IMR-90 (cell line): ENCODE measurements around the gene SORBS1. TPM values are rescaled to one million over a fixed set of nuclear protein-coding genes. Genes with fewer than 3 reads are reported as not detected.

ENCODE experiments used
- ATAC-seq: fragments of 200-7000 bp; cut with Tn5 transposase; 2 replicates; pipeline ENCODE4 v1.9.1; 2020; ENCODE audit warnings: low read depth, mild to moderate bottlenecking, moderate library complexity
- BruUV-seq: library from RNA; stranded (reverse); fragments of 400-500 nt; replicated peaks from 2 replicates; lab custom pipeline; 2021; lab: Mats Ljungman, UMichigan
- CTCF ChIA-PET: fragments of 300-600 bp; formaldehyde crosslinking; extraction: SDS; loops from one replicate; lab custom pipeline; 2021; ENCODE audit warnings: antibody characterized with exemption; lab: Yijun Ruan, JAX
- POLR2A ChIA-PET: fragments of 300-600 bp; sonication (Branson Sonifier 250); formaldehyde crosslinking; loops from one replicate; lab custom pipeline; 2022; ENCODE audit warnings: antibody characterized with exemption; ENCODE audit not compliant: unreplicated experiment; lab: Charles Lee
- DNase-seq: peaks from one replicate; pipeline ENCODE4 v3.0.0; 2013
- H2AFZ ChIP-seq: replicated peaks from 2 replicates; pipeline ENCODE3; 2013; ENCODE audit warnings: low read length, mild to moderate bottlenecking; ENCODE audit not compliant: poor library complexity
- H2AK5ac ChIP-seq: 2 replicates; pipeline ENCODE4 v1.6.1; 2013; ENCODE audit warnings: low read depth, low read length, inconsistent platforms
- H2AK9ac ChIP-seq: replicated peaks from 2 replicates; pipeline ENCODE3; 2013; ENCODE audit warnings: mild to moderate bottlenecking, low read depth, low read length, moderate library complexity; ENCODE audit not compliant: poor library complexity
- H2BK120ac ChIP-seq: 2 replicates; pipeline ENCODE4 v1.6.1; 2013; ENCODE audit warnings: low read depth, low read length, inconsistent platforms
- H2BK15ac ChIP-seq: 3 replicates; pipeline ENCODE4 v1.6.1; 2013; ENCODE audit warnings: low read depth, low read length, inconsistent platforms
- H2BK20ac ChIP-seq: 2 replicates; pipeline ENCODE4 v1.6.1; 2013; ENCODE audit warnings: low read depth, mild to moderate bottlenecking, inconsistent platforms, low read length, moderate library complexity
- H2BK5ac ChIP-seq: 2 replicates; pipeline ENCODE4 v1.6.1; 2013; ENCODE audit warnings: mild to moderate bottlenecking, low read depth, low read length, inconsistent platforms; ENCODE audit not compliant: poor library complexity, severe bottlenecking
- H3K14ac ChIP-seq: replicated peaks from 2 replicates; pipeline ENCODE4 v1.6.1; 2013; ENCODE audit warnings: low read depth, low read length, inconsistent platforms
- H3K18ac ChIP-seq: 2 replicates; pipeline ENCODE4 v1.6.1; 2013; ENCODE audit warnings: low read depth, low read length, control low read depth
- H3K23ac ChIP-seq: 2 replicates; pipeline ENCODE4 v1.6.1; 2013; ENCODE audit warnings: low read depth, low read length, inconsistent platforms
- H3K27ac ChIP-seq: 2 replicates; pipeline ENCODE4 v1.5.1; 2013; ENCODE audit warnings: mild to moderate bottlenecking, control low read depth, low read length; ENCODE audit not compliant: insufficient read depth
- H3K27me3 ChIP-seq: 2 replicates; pipeline ENCODE4 v1.6.1; 2013; ENCODE audit warnings: low read length; ENCODE audit not compliant: control insufficient read depth, insufficient read depth
- H3K36me3 ChIP-seq: 2 replicates; pipeline ENCODE4 v1.6.1; 2013; ENCODE audit warnings: low read length, mixed read lengths; ENCODE audit not compliant: control insufficient read depth, insufficient read depth
- H3K4ac ChIP-seq: 2 replicates; pipeline ENCODE4 v1.6.1; 2013; ENCODE audit warnings: low read depth, low read length, inconsistent platforms
- H3K4me1 ChIP-seq: 2 replicates; pipeline ENCODE4 v1.6.1; 2013; ENCODE audit warnings: low read length, mixed read lengths; ENCODE audit not compliant: control insufficient read depth, insufficient read depth
- H3K4me2 ChIP-seq: 2 replicates; pipeline ENCODE4 v1.6.1; 2013; ENCODE audit warnings: low read depth, mild to moderate bottlenecking, control low read depth, low read length, moderate library complexity
- H3K4me3 ChIP-seq: 2 replicates; pipeline ENCODE4 v1.5.1; 2013; ENCODE audit warnings: low read depth, mild to moderate bottlenecking, control low read depth, low read length, moderate library complexity; ENCODE audit not compliant: insufficient read depth
- H3K56ac ChIP-seq: 2 replicates; pipeline ENCODE4 v1.6.1; 2013; ENCODE audit warnings: low read length, inconsistent platforms; ENCODE audit not compliant: insufficient read depth; ENCODE audit errors: extremely low read depth
- H3K79me1 ChIP-seq, 2 experiments: 2 replicates each; pipeline ENCODE4 v1.6.1; 2013; ENCODE audit warnings: low read length in 2 of 2, inconsistent platforms in 1 of 2, low read depth in 1 of 2
- H3K9ac ChIP-seq: 2 replicates; pipeline ENCODE4 v1.6.1; 2013; ENCODE audit warnings: low read depth, low read length, control low read depth
- H3K9me1 ChIP-seq: 2 replicates; pipeline ENCODE4 v1.6.1; 2013; ENCODE audit warnings: low read length, inconsistent platforms; ENCODE audit not compliant: insufficient read depth
- H3K9me3 ChIP-seq: 2 replicates; pipeline ENCODE4 v1.6.1; 2013; ENCODE audit warnings: low read length; ENCODE audit not compliant: control insufficient read depth, insufficient read depth
- H4K20me1 ChIP-seq: 2 replicates; pipeline ENCODE4 v1.6.1; 2013; ENCODE audit warnings: low read length, inconsistent platforms; ENCODE audit not compliant: insufficient read depth
- H4K5ac ChIP-seq: 2 replicates; pipeline ENCODE4 v1.6.1; 2013; ENCODE audit warnings: mild to moderate bottlenecking, low read depth, low read length, control low read depth
- H4K8ac ChIP-seq, 2 experiments: 2 replicates each; pipeline ENCODE4 v1.6.1; 2013; ENCODE audit warnings: low read depth in 2 of 2, low read length in 2 of 2, control low read depth in 1 of 2, inconsistent platforms in 1 of 2
- H4K91ac ChIP-seq: 2 replicates; pipeline ENCODE4 v1.6.1; 2013; ENCODE audit warnings: low read depth, low read length, inconsistent platforms; ENCODE audit not compliant: insufficient read depth
- BHLHE40 ChIP-seq: fragments of 150-350 bp; IDR thresholded peaks from 2 replicates; pipeline ENCODE4 v1.6.1; 2016; ENCODE audit warnings: mild to moderate bottlenecking, low read depth, low read length
- CEBPB ChIP-seq: IDR thresholded peaks from 2 replicates; pipeline ENCODE4 v1.6.1; 2012; ENCODE audit warnings: low read depth, low read length, improper control_type of control experiment
- MXI1 ChIP-seq: IDR thresholded peaks from 2 replicates; pipeline ENCODE4 v1.6.1; 2012; ENCODE audit warnings: low read depth, mild to moderate bottlenecking, low read length, moderate library complexity, borderline replicate concordance
- RFX5 ChIP-seq: IDR thresholded peaks from 2 replicates; pipeline ENCODE4 v1.8.0; 2012; ENCODE audit warnings: low read depth, mild to moderate bottlenecking, low read length, moderate library complexity
- SMC3 ChIP-seq: fragments of 150-350 bp; IDR thresholded peaks from 2 replicates; pipeline ENCODE4 v1.6.1; 2016; ENCODE audit warnings: low read depth, mild to moderate bottlenecking, antibody characterized with exemption, low read length, moderate library complexity
- USF2 ChIP-seq: fragments of 150-350 bp; IDR thresholded peaks from 2 replicates; pipeline ENCODE4 v1.6.1; 2017; ENCODE audit warnings: mild to moderate bottlenecking, antibody characterized with exemption, low read length, low read depth
- WGBS, 2 experiments: methylation state at CpG; one replicate each; pipeline versions ENCODE4 v1.1.5 to v1.1.7; 2013; ENCODE audit warnings: missing lambda C conversion rate in 2 of 2; ENCODE audit not compliant: insufficient read length in 1 of 2; ENCODE audit errors: extremely low coverage in 2 of 2; 5-methylcytosine and 5-hydroxymethylcytosine counted together
- dilution Hi-C: fragments of 300-500 bp; cut with HindIII; formaldehyde crosslinking; loops from one replicate; pipeline ENCODE4 v1.14.3; 2018; ENCODE audit warnings: low sequenced_read_pairs; ENCODE audit not compliant: unreplicated experiment
- in situ Hi-C: fragments of 300-500 bp; cut with MboI; formaldehyde crosslinking; loops from 3 replicates; pipeline ENCODE4 v1.14.3; 2019; ENCODE audit warnings: low sequenced_read_pairs, inconsistent platforms, mixed read lengths
- intact Hi-C: fragments of 100-400 bp; cut with micrococcal nuclease; formaldehyde crosslinking; loops from 2 replicates; pipeline ENCODE4 v1.10.0; 2022
- polyA plus RNA-seq, 3 experiments: library from polyadenylated mRNA; depleted of rRNA; stranded (reverse); fragments of >200 nt; gene quantifications; 2 replicates each; pipeline ENCODE4 v1.2.3, GENCODE V29; 2012; ENCODE audit warnings: low replicate concordance in 1 of 3
- total RNA-seq: library from RNA; depleted of rRNA; stranded (reverse); fragments of >200 nt; gene quantifications from 2 replicates; pipeline ENCODE4 v1.2.3, GENCODE V29; 2012

The SORBS1 gene
- total and polyA plus RNA-seq, 2 of the 4 experiments (the other 2 are of a cell fraction), result 0.18 to 0.32 TPM

- in situ Hi-C loops, result no loop called here
Measured at GRCh38 chr10:95451568-95452524, 109.3 kb downstream of the SORBS1 start.

More at GRCh38 chr10:95451568-95452524, 109.3 kb downstream of the SORBS1 start:
- TF ChIP-seq USF2 (no peak), CEBPB (no peak), MXI1 (no peak), BHLHE40 (no peak), RFX5 (no peak), SMC3 (no peak)
- Histone ChIP-seq H3K18ac (no peak overlapping the region), H2BK20ac (no peak overlapping the region), H3K9me3 (no peaks in the 10 kb centered on the region), H3K9me1 (no peaks in the 10 kb centered on the region), H3K23ac (no peak overlapping the region), H2BK5ac (no peak overlapping the region), H2AK9ac (no peak overlapping the region), H3K4me1 (no peaks in the 10 kb centered on the region), H4K91ac (no peak overlapping the region), H4K8ac (no peak overlapping the region), H3K27ac (no peak overlapping the region), H3K56ac (no peak overlapping the region), H3K14ac (no peak overlapping the region), H2AFZ (no peak overlapping the region), H2BK15ac (no peak overlapping the region), H3K36me3 (no peaks in the 10 kb centered on the region), H3K4me3 (no peak overlapping the region), H3K4ac (no peak overlapping the region), H4K20me1 (no peaks in the 10 kb centered on the region), H3K27me3 (peaks cover 11% of the 10 kb centered on the region), H3K4me2 (no peak overlapping the region), H2AK5ac (no peak overlapping the region), H2BK120ac (no peak overlapping the region), H3K79me1 (no peaks in the 10 kb centered on the region), H4K5ac (no peak overlapping the region), H3K9ac (no peak overlapping the region)
- 20% methylated on average over 1 of the region's 4 CpGs; no CpG with 5 or more reads in 1 of the 2 experiments for WGBS, 2 experiments
- no TSS peak for BruUV-seq
- ChIA-PET POLR2A (interaction anchor here (0.6 kb wide), 1 partner anchor 50 kb away, joined by 3 read pairs; no protein-coding TSS in a partner anchor), CTCF (no interaction called here)
- dilution Hi-C loops, result no loop called here
- peak; percentile 46 for ATAC-seq
- intact Hi-C loops, result no loop called here
- no peak for DNase-seq
